Measurements from ENCODE around the gene NLN. TPM values are rescaled to one million over a fixed set of nuclear protein-coding genes. Genes with fewer than 3 reads are reported as not detected.
"Not testable (repeated sequence)": the region's sequence is repeated elsewhere in the genome, so short reads cannot be mapped to it uniquely, and the experiment has no call there.

NLN gene
- total and polyA plus RNA-seq, 2 experiments from 2014 or later = 16.4 to 24.3 TPM

DNA sequence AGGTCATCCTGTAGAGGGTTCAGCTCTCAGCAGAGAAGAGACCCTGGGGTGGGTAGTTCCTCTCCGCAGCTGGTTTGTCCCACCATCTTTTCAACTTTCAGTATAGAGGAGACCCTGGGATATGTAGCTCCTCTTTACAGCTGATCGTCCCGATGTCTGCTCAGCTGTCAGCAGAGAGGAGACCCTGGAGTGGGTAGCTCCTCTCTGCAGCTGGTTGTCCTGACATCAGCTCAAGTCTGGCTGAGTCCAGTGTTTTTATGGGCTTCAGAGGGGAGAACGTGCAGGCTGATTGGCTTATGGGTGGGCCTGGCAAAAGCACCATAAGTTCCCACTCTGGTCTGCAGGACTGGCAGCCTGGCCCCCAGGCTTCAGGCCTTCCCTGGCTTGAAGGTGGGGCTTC is 80.8 kb downstream of the NLN start:
- TF ChIP-seq EZH2 (IDR thresholded peaks at IDR 0.05; ENCODE audit: borderline replicate concordance) (no peak), EZH2phosphoT487 (IDR thresholded peaks at IDR 0.05; ENCODE audit: low read depth, severe bottlenecking, unreplicated experiment) (no peak)
- TF ChIP-seq, protein P1, sequence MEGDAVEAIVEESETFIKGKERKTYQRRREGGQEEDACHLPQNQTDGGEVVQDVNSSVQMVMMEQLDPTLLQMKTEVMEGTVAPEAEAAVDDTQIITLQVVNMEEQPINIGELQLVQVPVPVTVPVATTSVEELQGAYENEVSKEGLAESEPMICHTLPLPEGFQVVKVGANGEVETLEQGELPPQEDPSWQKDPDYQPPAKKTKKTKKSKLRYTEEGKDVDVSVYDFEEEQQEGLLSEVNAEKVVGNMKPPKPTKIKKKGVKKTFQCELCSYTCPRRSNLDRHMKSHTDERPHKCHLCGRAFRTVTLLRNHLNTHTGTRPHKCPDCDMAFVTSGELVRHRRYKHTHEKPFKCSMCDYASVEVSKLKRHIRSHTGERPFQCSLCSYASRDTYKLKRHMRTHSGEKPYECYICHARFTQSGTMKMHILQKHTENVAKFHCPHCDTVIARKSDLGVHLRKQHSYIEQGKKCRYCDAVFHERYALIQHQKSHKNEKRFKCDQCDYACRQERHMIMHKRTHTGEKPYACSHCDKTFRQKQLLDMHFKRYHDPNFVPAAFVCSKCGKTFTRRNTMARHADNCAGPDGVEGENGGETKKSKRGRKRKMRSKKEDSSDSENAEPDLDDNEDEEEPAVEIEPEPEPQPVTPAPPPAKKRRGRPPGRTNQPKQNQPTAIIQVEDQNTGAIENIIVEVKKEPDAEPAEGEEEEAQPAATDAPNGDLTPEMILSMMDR (IDR thresholded peaks at IDR 0.05; ENCODE audit: poor library complexity) = no peak
- Histone ChIP-seq H3K9me3 (ENCODE audit: low read depth) (no peaks in the 10 kb centered on the region), H3K27me3 (no peaks in the 10 kb centered on the region), H3K9me2 (replicated peaks; ENCODE audit: insufficient read depth) (no peaks in the 10 kb centered on the region), H3K79me2 (no peaks in the 10 kb centered on the region), H3K4me1 (ENCODE audit: insufficient read depth) (no peaks in the 10 kb centered on the region), H4K20me1 (ENCODE audit: insufficient read depth, poor library complexity, severe bottlenecking) (no peaks in the 10 kb centered on the region), H2AFZ (no peak overlapping the region), H3K4me2 (no peak overlapping the region), H3K36me3 (replicated peaks; ENCODE audit: insufficient read depth, low read depth) (no peaks in the 10 kb centered on the region), H3K4me3 (no peak overlapping the region), H3K27ac (no peak overlapping the region)
- DNase-seq (ENCODE audit: low spot score) = no peak
- WGBS (ENCODE audit: low lambda C conversion rate, missing lambda C conversion rate) = 100% methylated on average over 4 of the region's 4 CpGs

DNA sequence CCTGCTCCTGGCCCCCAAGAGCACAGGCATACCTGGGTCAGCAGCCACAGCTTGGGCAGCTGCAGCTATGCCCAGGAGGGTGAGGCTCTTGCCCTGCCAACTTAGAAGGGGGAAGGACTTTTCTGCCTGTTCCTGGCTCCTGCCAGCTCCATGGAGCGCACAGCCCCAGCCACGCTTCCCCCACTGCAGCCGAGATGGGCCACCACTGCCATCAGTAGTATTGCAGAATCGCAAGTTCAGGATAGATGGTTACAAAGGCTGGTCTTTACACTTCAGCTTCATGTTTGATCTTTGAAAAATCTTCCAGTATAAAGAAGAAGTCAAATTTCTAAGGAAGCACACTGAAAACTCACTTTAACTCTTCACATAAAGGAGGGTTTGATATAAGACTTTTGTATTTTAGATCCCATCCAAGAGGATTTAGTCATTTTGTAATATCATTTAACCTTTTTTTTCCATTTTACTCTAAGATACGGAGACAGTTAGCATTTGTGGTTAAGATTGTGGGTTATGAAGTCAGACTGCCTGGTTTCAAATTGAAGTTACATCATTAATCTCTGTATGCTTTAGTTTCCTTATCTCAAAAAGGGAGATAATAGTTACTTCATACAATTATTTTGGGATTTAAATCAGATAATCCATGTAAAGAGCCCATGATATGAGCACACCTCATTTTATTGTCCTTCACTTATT is 81.8 kb downstream of the NLN start:
- no peaks in the 10 kb centered on the region for H3K79me2 ChIP-seq
- TF ChIP-seq, protein P1 (IDR thresholded peaks at IDR 0.05; ENCODE audit: poor library complexity) = no peak
- no peak for TF ChIP-seq EZH2 (IDR thresholded peaks at IDR 0.05; ENCODE audit: borderline replicate concordance)
- TF ChIP-seq EZH2phosphoT487 (IDR thresholded peaks at IDR 0.05; ENCODE audit: low read depth, severe bottlenecking, unreplicated experiment) = no peak
- no peaks in the 10 kb centered on the region for H3K9me3 ChIP-seq (ENCODE audit: low read depth)
- no peaks in the 10 kb centered on the region for H4K20me1 ChIP-seq (ENCODE audit: insufficient read depth, poor library complexity, severe bottlenecking)
- H3K36me3 ChIP-seq (replicated peaks; ENCODE audit: insufficient read depth, low read depth) = no peaks in the 10 kb centered on the region
- H2AFZ ChIP-seq = no peak overlapping the region
- H3K4me3 ChIP-seq = no peak overlapping the region
- no peak overlapping the region for H3K27ac ChIP-seq
- H3K4me2 ChIP-seq = no peak overlapping the region
- H3K4me1 ChIP-seq (ENCODE audit: insufficient read depth) = no peaks in the 10 kb centered on the region
- DNase-seq (ENCODE audit: low spot score) = no peak
- WGBS (ENCODE audit: low lambda C conversion rate, missing lambda C conversion rate) = 94% methylated on average over 5 of the region's 5 CpGs
- no peaks in the 10 kb centered on the region for H3K9me2 ChIP-seq (replicated peaks; ENCODE audit: insufficient read depth)
- H3K27me3 ChIP-seq = no peaks in the 10 kb centered on the region

DNA sequence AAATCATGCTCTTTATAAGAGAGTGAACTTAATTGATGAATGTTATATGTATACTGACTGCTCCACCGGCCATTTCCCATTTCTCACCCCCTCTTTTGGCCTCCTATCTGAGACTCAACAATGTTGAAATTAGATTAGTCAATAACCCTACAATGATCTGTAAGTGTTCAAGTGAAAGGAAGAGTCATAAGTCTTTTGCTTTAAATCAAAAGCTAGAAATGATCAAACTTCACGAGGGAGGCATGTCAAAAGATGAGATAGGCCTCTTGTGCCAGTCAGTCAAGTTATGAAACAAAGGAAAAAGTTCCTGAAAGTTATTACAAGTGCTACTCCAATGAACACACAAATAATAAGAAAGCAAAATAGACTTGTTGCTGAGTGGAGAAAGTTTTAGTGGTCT is 83.1 kb downstream of the NLN start:
- Histone ChIP-seq H2AFZ (no peak overlapping the region), H3K9me3 (ENCODE audit: low read depth) (no peaks in the 10 kb centered on the region), H4K20me1 (ENCODE audit: insufficient read depth, poor library complexity, severe bottlenecking) (no peaks in the 10 kb centered on the region), H3K4me3 (no peak overlapping the region), H3K27ac (no peak overlapping the region), H3K79me2 (no peaks in the 10 kb centered on the region), H3K4me2 (no peak overlapping the region), H3K4me1 (ENCODE audit: insufficient read depth) (no peaks in the 10 kb centered on the region), H3K27me3 (no peaks in the 10 kb centered on the region), H3K36me3 (replicated peaks; ENCODE audit: insufficient read depth, low read depth) (no peaks in the 10 kb centered on the region), H3K9me2 (replicated peaks; ENCODE audit: insufficient read depth) (no peaks in the 10 kb centered on the region)
- TF ChIP-seq, protein P1 (IDR thresholded peaks at IDR 0.05; ENCODE audit: poor library complexity) = no peak
- TF ChIP-seq EZH2 (IDR thresholded peaks at IDR 0.05; ENCODE audit: borderline replicate concordance) = no peak
- no peak for TF ChIP-seq EZH2phosphoT487 (IDR thresholded peaks at IDR 0.05; ENCODE audit: low read depth, severe bottlenecking, unreplicated experiment)
- 92% methylated on average over 2 of the region's 2 CpGs for WGBS (ENCODE audit: low lambda C conversion rate, missing lambda C conversion rate)
- no peak for DNase-seq (ENCODE audit: low spot score)

DNA sequence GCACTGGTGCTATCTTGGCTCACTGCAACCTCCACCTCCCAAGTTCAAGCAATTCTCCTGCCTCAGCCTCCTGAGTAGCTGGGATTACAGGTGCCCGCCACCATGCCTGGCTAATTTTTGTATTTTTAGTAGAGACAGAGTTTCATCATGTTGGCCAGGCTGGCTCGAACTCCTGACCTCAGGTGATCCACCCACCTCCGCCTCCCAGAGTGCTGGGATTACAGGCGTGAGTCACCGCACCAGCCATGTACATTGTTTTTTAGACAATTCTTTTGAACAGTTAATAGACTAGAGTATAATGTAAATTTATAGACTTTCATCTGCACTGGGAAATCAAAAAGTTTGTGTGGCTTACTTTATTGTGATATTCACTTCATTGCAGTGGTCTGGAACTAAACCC is 85.5 kb downstream of the NLN start:
- not testable (repeated sequence) for H3K9me3 ChIP-seq (ENCODE audit: low read depth); H4K20me1 ChIP-seq (ENCODE audit: insufficient read depth, poor library complexity, severe bottlenecking); H3K9me2 ChIP-seq (replicated peaks; ENCODE audit: insufficient read depth); H3K79me2 ChIP-seq; H2AFZ ChIP-seq; H3K27me3 ChIP-seq; H3K36me3 ChIP-seq (replicated peaks; ENCODE audit: insufficient read depth, low read depth); DNase-seq (ENCODE audit: low spot score); H3K4me2 ChIP-seq; H3K27ac ChIP-seq; H3K4me3 ChIP-seq; H3K4me1 ChIP-seq (ENCODE audit: insufficient read depth)
- whole genome bisulfite sequencing (ENCODE audit: low lambda C conversion rate, missing lambda C conversion rate) = 97% methylated on average over 5 of the region's 5 CpGs

All from hepatocyte (in vitro differentiated cells).